Stomach (tissue), 9 donors: ENCODE results near the gene SSBP3. TPM values are rescaled to one million over a fixed set of nuclear protein-coding genes. Genes with fewer than 3 reads are reported as not detected.

Experiments used
- DNase-seq, 2 donors: peaks; one replicate each; pipeline versions ENCODE4 v3.0.0 to v3.0.0-alpha.2; 2013 to 2019
- H3K27ac ChIP-seq, 5 donors: fragments of 200-600 bp in 4 of 5; sonication (generic) in 4 of 5; one replicate each; pipeline ENCODE4 v1.5.1; 2013 to 2019; ENCODE audit warnings: mild to moderate bottlenecking in 1 of 5, moderate library complexity in 1 of 5
- H3K27me3 ChIP-seq, 3 donors: fragments of 200-600 bp; sonication (generic); one replicate each; pipeline ENCODE4 v1.5.1; 2017 to 2019; ENCODE audit warnings: mixed run types in 1 of 3
- H3K36me3 ChIP-seq, 4 donors: fragments of 200-600 bp; sonication (generic); 1 replicate in 3 of 4; 2 replicates in 1 of 4; pipeline ENCODE4 v1.5.1; 2016 to 2019
- H3K4me1 ChIP-seq, 4 donors: fragments of 200-600 bp; sonication (generic); one replicate each; pipeline ENCODE4 v1.5.1; 2016 to 2019
- H3K4me3 ChIP-seq, 4 donors: fragments of 200-600 bp; sonication (generic) in 3 of 4; one replicate each; pipeline ENCODE4 v1.5.1; 2016 to 2019; ENCODE audit warnings: mild to moderate bottlenecking in 1 of 4
- H3K9me3 ChIP-seq, 4 donors: fragments of 200-600 bp; sonication (generic); one replicate each; pipeline ENCODE4 v1.5.1; 2016 to 2019
- EP300 ChIP-seq: sonication (generic); formaldehyde crosslinking; IDR thresholded peaks from one replicate; pipeline ENCODE4 v1.6.1; 2017; ENCODE audit warnings: antibody characterized with exemption
- POLR2A ChIP-seq, 4 donors: fragments of 450-650 bp; IDR thresholded peaks; one replicate each; pipeline ENCODE4 v1.6.1; 2016; ENCODE audit warnings: antibody characterized with exemption in 4 of 4, control low read depth in 2 of 4, mild to moderate bottlenecking in 1 of 4, moderate library complexity in 1 of 4
- POLR2AphosphoS5 ChIP-seq, 3 donors: sonication (generic); formaldehyde crosslinking; IDR thresholded peaks; one replicate each; pipeline ENCODE4 v1.6.1; 2016; ENCODE audit warnings: antibody characterized with exemption in 3 of 3
- WGBS, 5 donors: extraction: QIAGEN DNeasy Blood & Tissue Kit in 3 of 5; methylation state at CpG; one replicate each; pipeline versions ENCODE4 v1.1.5 to v1.1.7; 2013 to 2018; 5-methylcytosine and 5-hydroxymethylcytosine counted together
- intact Hi-C: fragments of 100-400 bp; cut with DNase I; formaldehyde crosslinking; loops from one replicate; pipeline ENCODE4 v1.15.1; 2023; ENCODE audit warnings: low total_unique reads
- polyA plus RNA-seq, 3 donors: library from polyadenylated mRNA; stranded (reverse); fragments of 200-250 nt; gene quantifications; one replicate each; pipeline ENCODE4 v1.2.3, GENCODE V29; 2013
- total RNA-seq, 5 donors: library from RNA; depleted of rRNA; stranded (reverse); fragments of >200 nt; gene quantifications; one replicate each; pipeline versions ENCODE4 v1.1.0 to v1.2.3, GENCODE V29; 2014 to 2016
- TF ChIP-seq, protein P1 (sequence below), 7 experiments: fragments of 450-650 bp in 4 of 7; fragments of 200-600 bp in 3 of 7; sonication (generic) in 3 of 7; IDR thresholded peaks; one replicate each; pipeline ENCODE4 v1.5.1; 2016 to 2019; ENCODE audit warnings: antibody characterized with exemption in 7 of 7, control low read depth in 2 of 7, mild to moderate bottlenecking in 1 of 7
- donor health status: healthy with polysubstance abuse.
- donor health status: Bipolar disorder and iron deficiency.
- donor health status: healthy.

Gene SSBP3
- total and polyA plus RNA-seq, 8 donors = 4.3 to 100 (median 38.1) TPM

- Histone ChIP-seq H3K4me3 (no peak overlapping the region), H3K4me1 (peaks cover 0 to 37% (median 19%) of the 10 kb centered on the region in 4 donors), H3K27me3 (no peaks in the 10 kb centered on the region), H3K9me3 (no peaks in the 10 kb centered on the region), H3K27ac (peak overlapping the region in 2 of 5 donors; percentile 4 to 21), H3K36me3 (peaks cover 14 to 64% (median 58%) of the 10 kb centered on the region in 4 donors)
- 58 to 74% (median 68%) methylated on average over 8 of the region's 8 CpGs for WGBS, 5 donors
- TF ChIP-seq, protein P1, sequence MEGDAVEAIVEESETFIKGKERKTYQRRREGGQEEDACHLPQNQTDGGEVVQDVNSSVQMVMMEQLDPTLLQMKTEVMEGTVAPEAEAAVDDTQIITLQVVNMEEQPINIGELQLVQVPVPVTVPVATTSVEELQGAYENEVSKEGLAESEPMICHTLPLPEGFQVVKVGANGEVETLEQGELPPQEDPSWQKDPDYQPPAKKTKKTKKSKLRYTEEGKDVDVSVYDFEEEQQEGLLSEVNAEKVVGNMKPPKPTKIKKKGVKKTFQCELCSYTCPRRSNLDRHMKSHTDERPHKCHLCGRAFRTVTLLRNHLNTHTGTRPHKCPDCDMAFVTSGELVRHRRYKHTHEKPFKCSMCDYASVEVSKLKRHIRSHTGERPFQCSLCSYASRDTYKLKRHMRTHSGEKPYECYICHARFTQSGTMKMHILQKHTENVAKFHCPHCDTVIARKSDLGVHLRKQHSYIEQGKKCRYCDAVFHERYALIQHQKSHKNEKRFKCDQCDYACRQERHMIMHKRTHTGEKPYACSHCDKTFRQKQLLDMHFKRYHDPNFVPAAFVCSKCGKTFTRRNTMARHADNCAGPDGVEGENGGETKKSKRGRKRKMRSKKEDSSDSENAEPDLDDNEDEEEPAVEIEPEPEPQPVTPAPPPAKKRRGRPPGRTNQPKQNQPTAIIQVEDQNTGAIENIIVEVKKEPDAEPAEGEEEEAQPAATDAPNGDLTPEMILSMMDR (IDR thresholded peaks at IDR 0.05) = no peak
- no peak for TF ChIP-seq EP300
- DNase-seq = peak in 1 of 2 donors; percentile 47
- intact Hi-C loops = no loop called here
Measured at GRCh38 chr1:54227091-54227602, 179.0 kb downstream of the SSBP3 start.

GRCh38 chr1:54225986-54226559, 180.1 kb downstream of the SSBP3 start:
- no peak for TF ChIP-seq EP300
- TF ChIP-seq, protein P1 (IDR thresholded peaks at IDR 0.05) = no peak
- TF ChIP-seq POLR2AphosphoS5 (IDR thresholded peaks at IDR 0.05) = no peak
- TF ChIP-seq POLR2A (IDR thresholded peaks at IDR 0.05) = no peak
- 86 to 90% (median 88%) methylated on average over 20 of the region's 20 CpGs for WGBS, 5 donors

GRCh38 chr1:54225378-54225777, 180.8 kb downstream of the SSBP3 start:
- no peaks in the 10 kb centered on the region for H3K27me3 ChIP-seq
- no peak for TF ChIP-seq POLR2A (IDR thresholded peaks at IDR 0.05)
- TF ChIP-seq, protein P1 (IDR thresholded peaks at IDR 0.05) = no peak
- TF ChIP-seq POLR2AphosphoS5 (IDR thresholded peaks at IDR 0.05) = no peak
- no peak for TF ChIP-seq EP300
- H3K27ac ChIP-seq = no peak overlapping the region
- intact Hi-C loops = no loop called here
- H3K9me3 ChIP-seq = no peaks in the 10 kb centered on the region
- H3K36me3 ChIP-seq = peaks cover 14 to 65% (median 58%) of the 10 kb centered on the region in 4 donors
- DNase-seq = no peak
- 84 to 90% (median 89%) methylated on average over 6 of the region's 6 CpGs for WGBS, 5 donors
- no peak overlapping the region for H3K4me3 ChIP-seq
- H3K4me1 ChIP-seq = peaks cover 4 to 43% (median 26%) of the 10 kb centered on the region in 4 donors

More at GRCh38 chr1:54225986-54226559, 180.1 kb downstream of the SSBP3 start:
- intact Hi-C loops = no loop called here
- DNase-seq = no peak
- no peak overlapping the region for H3K27ac ChIP-seq
- peaks cover 14 to 64% (median 59%) of the 10 kb centered on the region in 4 donors for H3K36me3 ChIP-seq
- H3K4me1 ChIP-seq = peaks cover 0 to 38% (median 21%) of the 10 kb centered on the region in 4 donors
- no peaks in the 10 kb centered on the region for H3K9me3 ChIP-seq
- H3K27me3 ChIP-seq = no peaks in the 10 kb centered on the region
- no peak overlapping the region for H3K4me3 ChIP-seq

GRCh38 chr1:54224233-54224632, 182.0 kb downstream of the SSBP3 start:
- intact Hi-C loops = no loop called here
- H3K9me3 ChIP-seq = no peaks in the 10 kb centered on the region
- H3K36me3 ChIP-seq = peaks cover 14 to 62% (median 54%) of the 10 kb centered on the region in 4 donors
- 77 to 90% (median 88%) methylated on average over 6 of the region's 6 CpGs for WGBS, 5 donors
- H3K27ac ChIP-seq = no peak overlapping the region
- TF ChIP-seq POLR2AphosphoS5 (IDR thresholded peaks at IDR 0.05) (no peak), EP300 (no peak), POLR2A (IDR thresholded peaks at IDR 0.05) (no peak)
- TF ChIP-seq, protein P1 (IDR thresholded peaks at IDR 0.05) = no peak
- no peak overlapping the region for H3K4me3 ChIP-seq
- H3K27me3 ChIP-seq = no peaks in the 10 kb centered on the region
- no peak for DNase-seq
- H3K4me1 ChIP-seq = peaks cover 15 to 46% (median 31%) of the 10 kb centered on the region in 4 donors
